Prostate gland (tissue), 2 donors: ENCODE measurements around the gene ALX3.

Experiments used
- CTCF ChIP-seq, 4 experiments: fragments of 200-600 bp in 2 of 4; fragments of 450-650 bp in 2 of 4; sonication (generic) in 2 of 4; IDR thresholded peaks; 1 replicate in 3 of 4; 2 replicates in 1 of 4; pipeline ENCODE4 v1.5.1; 2016 to 2019; ENCODE audit warnings: antibody characterized with exemption in 4 of 4, mild to moderate bottlenecking in 2 of 4, moderate library complexity in 2 of 4
- POLR2AphosphoS5 ChIP-seq: sonication (generic); formaldehyde crosslinking; IDR thresholded peaks from one replicate; pipeline ENCODE4 v1.6.1; 2017; ENCODE audit warnings: antibody characterized with exemption

GRCh38 chr1:110083061-110083865 lies 12.8 kb upstream of the ALX3 start:
- no peak for TF ChIP-seq CTCF (IDR thresholded peaks at IDR 0.05)
- no peak for TF ChIP-seq POLR2AphosphoS5
